ENCODE data around the gene LIF. TPM values are rescaled to one million over a fixed set of nuclear protein-coding genes. Genes with fewer than 3 reads are reported as not detected.

LIF gene
- total and polyA plus RNA-seq, 4 donors = 0.08 to 0.10 (median 0.09) TPM; not detected in 1

DNA sequence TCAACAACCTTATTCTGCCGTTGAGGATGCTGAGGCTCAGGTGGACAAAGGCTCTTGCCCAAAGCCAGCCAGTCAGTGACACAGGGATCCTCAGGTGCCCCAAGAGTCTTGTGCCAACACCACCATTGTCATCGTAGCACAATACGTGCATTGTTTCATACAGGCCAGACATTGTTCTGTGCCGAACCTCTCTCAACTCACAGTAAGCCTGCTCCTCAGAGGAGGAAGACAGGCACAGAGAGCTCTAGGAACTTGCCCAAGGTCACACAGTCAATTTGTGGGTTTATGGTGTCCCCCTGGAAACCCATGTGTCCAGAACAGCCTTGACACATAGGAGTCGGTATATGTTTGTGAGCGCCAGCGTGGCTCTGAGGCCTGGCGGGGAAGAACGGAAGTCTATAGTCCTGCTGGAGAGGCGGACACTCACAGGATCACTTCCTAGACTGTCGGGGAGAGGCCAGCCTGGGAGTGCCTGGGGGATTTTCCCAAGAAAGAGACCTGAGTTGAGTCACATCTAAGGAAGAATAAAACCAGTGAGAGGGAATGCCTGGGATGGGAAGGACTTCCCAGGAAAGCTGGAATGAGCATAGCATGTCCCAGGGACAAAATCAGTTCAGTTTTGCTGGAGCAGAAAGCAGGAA, 20.2 kb downstream of the LIF start:
- Histone ChIP-seq H3K27me3 (ENCODE audit: control insufficient read depth in 4 of 4, insufficient read depth in 4 of 4, low read length in 3 of 4) (peaks cover 0 to 3% (median 0%) of the 10 kb centered on the region in 4 donors), H3K4me1 (ENCODE audit: control insufficient read depth in 4 of 4, insufficient read depth in 4 of 4, low read length in 3 of 4) (no peaks in the 10 kb centered on the region), H3K27ac (ENCODE audit: low read depth in 1 of 2, low read length in 2 of 2) (no peak overlapping the region), H3K9me3 (ENCODE audit: control insufficient read depth in 4 of 4, low read length in 3 of 4) (no peaks in the 10 kb centered on the region), H3K9ac (ENCODE audit: low read depth in 1 of 2, low read length in 2 of 2) (no peak overlapping the region), H3K4me3 (ENCODE audit: low read depth in 1 of 3, low read length in 3 of 3) (no peak overlapping the region), H3K36me3 (ENCODE audit: control insufficient read depth in 4 of 4, insufficient read depth in 3 of 4, low read depth in 1 of 4, low read length in 3 of 4) (no peaks in the 10 kb centered on the region)
- DNase-seq (ENCODE audit: low spot score) = no peak
- WGBS = 88% methylated on average over 11 of the region's 11 CpGs
- TF ChIP-seq GABPA (IDR thresholded peaks at IDR 0.05 in 1 of 2, conservative IDR thresholded peaks at IDR 0.05 in 1 of 2) = no peak
- no peak for TF ChIP-seq MAX (IDR thresholded peaks at IDR 0.05)
- TF ChIP-seq, protein P1, sequence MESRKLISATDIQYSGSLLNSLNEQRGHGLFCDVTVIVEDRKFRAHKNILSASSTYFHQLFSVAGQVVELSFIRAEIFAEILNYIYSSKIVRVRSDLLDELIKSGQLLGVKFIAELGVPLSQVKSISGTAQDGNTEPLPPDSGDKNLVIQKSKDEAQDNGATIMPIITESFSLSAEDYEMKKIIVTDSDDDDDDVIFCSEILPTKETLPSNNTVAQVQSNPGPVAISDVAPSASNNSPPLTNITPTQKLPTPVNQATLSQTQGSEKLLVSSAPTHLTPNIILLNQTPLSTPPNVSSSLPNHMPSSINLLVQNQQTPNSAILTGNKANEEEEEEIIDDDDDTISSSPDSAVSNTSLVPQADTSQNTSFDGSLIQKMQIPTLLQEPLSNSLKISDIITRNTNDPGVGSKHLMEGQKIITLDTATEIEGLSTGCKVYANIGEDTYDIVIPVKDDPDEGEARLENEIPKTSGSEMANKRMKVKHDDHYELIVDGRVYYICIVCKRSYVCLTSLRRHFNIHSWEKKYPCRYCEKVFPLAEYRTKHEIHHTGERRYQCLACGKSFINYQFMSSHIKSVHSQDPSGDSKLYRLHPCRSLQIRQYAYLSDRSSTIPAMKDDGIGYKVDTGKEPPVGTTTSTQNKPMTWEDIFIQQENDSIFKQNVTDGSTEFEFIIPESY (IDR thresholded peaks at IDR 0.05) = no peak
- no peak for TF ChIP-seq FOXA1 (IDR thresholded peaks at IDR 0.05)
- TF ChIP-seq REST (IDR thresholded peaks at IDR 0.05) = no peak
- no peak for TF ChIP-seq FOXA2 (IDR thresholded peaks at IDR 0.05)
- no peak for TF ChIP-seq HNF4A (conservative IDR thresholded peaks at IDR 0.05)
- TF ChIP-seq NR2F2 (IDR thresholded peaks at IDR 0.05) = no peak
- TF ChIP-seq CTCF (IDR thresholded peaks at IDR 0.05; ENCODE audit: low read depth, low read length, missing input control) = no peak
- no peak for TF ChIP-seq RXRA (IDR thresholded peaks at IDR 0.05)
- TF ChIP-seq TAF1 (conservative IDR thresholded peaks at IDR 0.05) = no peak

DNA sequence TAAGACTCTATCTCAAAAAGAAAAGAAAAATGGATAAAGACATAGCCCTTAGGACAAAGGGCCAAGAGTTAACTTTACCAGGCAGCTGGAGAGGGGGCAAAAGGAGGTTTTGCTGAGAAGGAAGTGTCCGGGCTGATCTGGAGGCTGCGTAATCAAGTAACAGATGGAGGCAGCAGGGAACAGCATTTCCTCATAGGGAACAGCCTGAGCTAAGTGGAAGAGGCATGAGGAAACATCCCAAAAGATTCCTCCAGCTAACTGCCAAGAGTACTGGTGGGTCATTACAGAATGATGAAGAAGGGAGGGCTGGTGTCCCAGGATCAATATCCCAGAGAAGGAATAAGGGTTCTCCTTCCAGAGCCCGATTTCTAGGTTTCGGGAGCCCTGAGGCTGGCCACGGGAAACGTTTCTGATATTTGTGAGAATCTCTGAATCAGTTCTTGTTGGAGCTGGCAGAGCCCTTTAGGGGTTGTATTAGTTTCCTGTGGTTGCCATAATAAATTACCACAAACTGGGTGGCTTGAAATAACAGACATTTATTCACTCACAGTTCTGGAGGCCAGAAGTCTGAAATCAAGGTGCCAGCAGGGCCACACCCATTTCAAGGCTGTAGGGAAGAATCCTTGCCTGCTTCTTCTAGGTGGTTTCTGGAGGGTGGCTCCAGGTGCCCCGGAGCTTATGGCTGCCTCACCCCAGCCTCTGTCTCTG, 21.2 kb downstream of the LIF start:
- H3K4me1 ChIP-seq (ENCODE audit: control insufficient read depth in 4 of 4, insufficient read depth in 4 of 4, low read length in 3 of 4) = no peaks in the 10 kb centered on the region
- DNase-seq (ENCODE audit: low spot score) = no peak
- H3K9me3 ChIP-seq (ENCODE audit: control insufficient read depth in 4 of 4, low read length in 3 of 4) = no peaks in the 10 kb centered on the region
- no peak overlapping the region for H3K4me3 ChIP-seq (ENCODE audit: low read depth in 1 of 3, low read length in 3 of 3)
- H3K27ac ChIP-seq (ENCODE audit: low read depth in 1 of 2, low read length in 2 of 2) = no peak overlapping the region
- TF ChIP-seq RAD21 (IDR thresholded peaks at IDR 0.05) (no peak), YY1 (IDR thresholded peaks at IDR 0.05) (no peak), CTCF (IDR thresholded peaks at IDR 0.05; ENCODE audit: low read depth, low read length, missing input control) (no peak), NR2F2 (IDR thresholded peaks at IDR 0.05) (no peak), MAX (IDR thresholded peaks at IDR 0.05) (no peak), SP1 (IDR thresholded peaks at IDR 0.05) (no peak), EGR1 (IDR thresholded peaks at IDR 0.05; ENCODE audit: low read depth in 2 of 2) (no peak), RXRA (IDR thresholded peaks at IDR 0.05) (no peak), FOXA1 (IDR thresholded peaks at IDR 0.05) (no peak), GABPA (IDR thresholded peaks at IDR 0.05 in 1 of 2, conservative IDR thresholded peaks at IDR 0.05 in 1 of 2) (no peak), HNF4A (conservative IDR thresholded peaks at IDR 0.05) (no peak)
- TF ChIP-seq, protein P1 (IDR thresholded peaks at IDR 0.05) = no peak
- H3K27me3 ChIP-seq (ENCODE audit: control insufficient read depth in 4 of 4, insufficient read depth in 4 of 4, low read length in 3 of 4) = peaks cover 0 to 3% (median 0%) of the 10 kb centered on the region in 4 donors
- no peaks in the 10 kb centered on the region for H3K36me3 ChIP-seq (ENCODE audit: control insufficient read depth in 4 of 4, insufficient read depth in 3 of 4, low read depth in 1 of 4, low read length in 3 of 4)
- H3K9ac ChIP-seq (ENCODE audit: low read depth in 1 of 2, low read length in 2 of 2) = no peak overlapping the region
- 84% methylated on average over 7 of the region's 7 CpGs for WGBS

All from liver (tissue), 9 donors.